Bronchial epithelial cell (primary cell): ENCODE data around the gene NFATC3. TPM values are rescaled to one million over a fixed set of nuclear protein-coding genes. Genes with fewer than 3 reads are reported as not detected.

Source experiments
- DNase-seq: peaks from one replicate; pipeline ENCODE4 v3.0.0-alpha.2; 2010; ENCODE audit warnings: low read depth
- FAIRE-seq: peaks from 2 replicates; lab custom pipeline; 2011; peaks lifted over from hg19 to GRCh38; lab: Jason Lieb, UNC
- H3K27me3 ChIP-seq: 2 replicates; pipeline ENCODE4 v1.5.1; 2011; ENCODE audit warnings: low read length; ENCODE audit not compliant: control insufficient read depth, insufficient read depth
- H3K36me3 ChIP-seq: 2 replicates; pipeline ENCODE4 v1.5.1; 2011; ENCODE audit warnings: low read length; ENCODE audit not compliant: control insufficient read depth, insufficient read depth
- H3K4me3 ChIP-seq: 2 replicates; pipeline ENCODE4 v1.5.1; 2011; ENCODE audit warnings: mild to moderate bottlenecking, low read depth, low read length, control low read depth
- total RNA-seq: library from RNA; depleted of rRNA; stranded (reverse); fragments of >200 nt; gene quantifications from 2 replicates; pipeline ENCODE4 v1.2.1, GENCODE V29; 2014
- TF ChIP-seq, protein P1 (sequence below): IDR thresholded peaks from 2 replicates; pipeline ENCODE4 v1.5.1; 2011; ENCODE audit warnings: mild to moderate bottlenecking, moderate library complexity, low read length, control low read depth, inconsistent platforms; ENCODE audit not compliant: insufficient read depth, severe bottlenecking

Gene NFATC3
- total RNA-seq, 1 donor from 2014 or later: 5.8 TPM

- no peak overlapping the region for H3K4me3 ChIP-seq
- TF ChIP-seq, protein P1, sequence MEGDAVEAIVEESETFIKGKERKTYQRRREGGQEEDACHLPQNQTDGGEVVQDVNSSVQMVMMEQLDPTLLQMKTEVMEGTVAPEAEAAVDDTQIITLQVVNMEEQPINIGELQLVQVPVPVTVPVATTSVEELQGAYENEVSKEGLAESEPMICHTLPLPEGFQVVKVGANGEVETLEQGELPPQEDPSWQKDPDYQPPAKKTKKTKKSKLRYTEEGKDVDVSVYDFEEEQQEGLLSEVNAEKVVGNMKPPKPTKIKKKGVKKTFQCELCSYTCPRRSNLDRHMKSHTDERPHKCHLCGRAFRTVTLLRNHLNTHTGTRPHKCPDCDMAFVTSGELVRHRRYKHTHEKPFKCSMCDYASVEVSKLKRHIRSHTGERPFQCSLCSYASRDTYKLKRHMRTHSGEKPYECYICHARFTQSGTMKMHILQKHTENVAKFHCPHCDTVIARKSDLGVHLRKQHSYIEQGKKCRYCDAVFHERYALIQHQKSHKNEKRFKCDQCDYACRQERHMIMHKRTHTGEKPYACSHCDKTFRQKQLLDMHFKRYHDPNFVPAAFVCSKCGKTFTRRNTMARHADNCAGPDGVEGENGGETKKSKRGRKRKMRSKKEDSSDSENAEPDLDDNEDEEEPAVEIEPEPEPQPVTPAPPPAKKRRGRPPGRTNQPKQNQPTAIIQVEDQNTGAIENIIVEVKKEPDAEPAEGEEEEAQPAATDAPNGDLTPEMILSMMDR: no peak
- peaks cover 4% of the 10 kb centered on the region for H3K36me3 ChIP-seq
- FAIRE-seq: no peak
- peak; percentile 29 for DNase-seq
- no peaks in the 10 kb centered on the region for H3K27me3 ChIP-seq
These were observed 188.3 kb downstream of the NFATC3 start for GRCh38 chr16:68273459-68273858.

- FAIRE-seq (no peak), DNase-seq (peak; percentile 59)
- TF ChIP-seq, protein P1: no peak
- H3K27me3 ChIP-seq: no peaks in the 10 kb centered on the region
- no peak overlapping the region for H3K4me3 ChIP-seq
- peaks cover 4% of the 10 kb centered on the region for H3K36me3 ChIP-seq
These were observed 188.7 kb downstream of the NFATC3 start for GRCh38 chr16:68273896-68274295.

- no peaks in the 10 kb centered on the region for H3K27me3 ChIP-seq
- peaks cover 4% of the 10 kb centered on the region for H3K36me3 ChIP-seq
- no peak for FAIRE-seq
- TF ChIP-seq, protein P1: no peak
- no peak for DNase-seq
- no peak overlapping the region for H3K4me3 ChIP-seq
These were observed 189.3 kb downstream of the NFATC3 start for GRCh38 chr16:68274441-68274840.

DNA sequence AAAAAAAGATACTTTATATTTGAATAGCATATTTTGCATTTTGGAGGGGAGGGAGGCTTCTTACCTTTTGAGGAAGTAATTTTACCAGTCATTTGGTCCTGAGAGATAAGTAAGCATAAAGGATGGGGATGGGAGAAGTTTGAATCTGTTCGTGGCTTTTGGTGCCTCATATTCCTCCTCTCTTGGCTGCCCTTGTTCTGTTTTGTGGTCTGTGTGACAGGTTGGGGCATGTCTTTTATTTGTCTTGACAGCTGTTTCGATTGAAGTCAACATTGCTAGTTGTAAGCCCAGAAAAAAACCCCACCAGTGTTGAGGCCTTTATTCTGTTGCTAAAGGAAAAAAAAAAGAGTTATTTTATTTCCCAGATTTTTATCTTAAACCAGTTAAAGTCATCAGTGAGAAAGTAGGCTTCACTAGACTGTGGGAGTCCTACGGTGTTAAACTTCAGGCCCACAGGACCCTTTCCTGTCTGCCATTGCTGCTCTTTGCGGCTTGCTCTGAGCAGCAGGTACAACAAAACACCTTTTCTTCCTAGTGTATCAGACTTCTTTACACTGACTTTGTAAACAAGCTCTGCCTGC, 190.5 kb downstream of the NFATC3 start:
- H3K4me3 ChIP-seq: no peak overlapping the region
- TF ChIP-seq, protein P1: no peak
- H3K27me3 ChIP-seq: no peaks in the 10 kb centered on the region
- H3K36me3 ChIP-seq: peaks cover 4% of the 10 kb centered on the region
- FAIRE-seq: no peak
- DNase-seq: peak; percentile 88

- no peak for DNase-seq
- Histone ChIP-seq H3K36me3 (peaks cover 4% of the 10 kb centered on the region), H3K4me3 (no peak overlapping the region), H3K27me3 (no peaks in the 10 kb centered on the region)
- FAIRE-seq: no peak
- TF ChIP-seq, protein P1: no peak
These were observed 191.1 kb downstream of the NFATC3 start for GRCh38 chr16:68276223-68276622.

Other genes with a start within 250 kb of the NFATC3 start
- gene THAP11, start 243.1 kb upstream of the NFATC3 start, total RNA-seq: 22.1 and 34.2 TPM in 2 replicates
- 42.6 and 98.6 TPM in 2 replicates for gene NUTF2, start 238.4 kb upstream of the NFATC3 start, total RNA-seq
- 10.3 and 10.9 TPM in 2 replicates for gene CENPT, start 237.7 kb upstream of the NFATC3 start, total RNA-seq
- 26.9 and 35.6 TPM in 2 replicates for gene EDC4, start 212.3 kb upstream of the NFATC3 start, total RNA-seq
- gene NRN1L, start 200.5 kb upstream of the NFATC3 start, total RNA-seq: not detected in 2 replicates
- gene PSKH1, start 192.1 kb upstream of the NFATC3 start, total RNA-seq: 13.2 and 15.5 TPM in 2 replicates
- 0.26 TPM in 2 replicates for gene CTRL, start 153.5 kb upstream of the NFATC3 start, total RNA-seq
- gene PSMB10, start 148.5 kb upstream of the NFATC3 start, total RNA-seq: 16.3 and 23.7 TPM in 2 replicates
- gene LCAT, start 141.2 kb upstream of the NFATC3 start, total RNA-seq: 1.6 and 1.7 TPM in 2 replicates
- gene SLC12A4, start 116.7 kb upstream of the NFATC3 start, total RNA-seq: 20.5 and 35.2 TPM in 2 replicates
- not detected in 2 replicates for gene DPEP3, start 104.9 kb upstream of the NFATC3 start, total RNA-seq
- gene DPEP2, start 85.9 kb upstream of the NFATC3 start, total RNA-seq: not detected in 2 replicates
- not detected in 2 replicates for gene DPEP2NB, start 69.5 kb upstream of the NFATC3 start, total RNA-seq
- 10.9 and 16.3 TPM in 2 replicates for gene DDX28, start 62.1 kb upstream of the NFATC3 start, total RNA-seq
- 23.7 and 24.1 TPM in 2 replicates for gene DUS2, start 62.1 kb upstream of the NFATC3 start, total RNA-seq
- gene ESRP2, start 150.8 kb downstream of the NFATC3 start, total RNA-seq: 49.0 and 95.2 TPM in 2 replicates
- gene PLA2G15, start 160.0 kb downstream of the NFATC3 start, total RNA-seq: 8.2 and 9.2 TPM in 2 replicates
- gene SLC7A6, start 179.2 kb downstream of the NFATC3 start, total RNA-seq: 9.1 and 19.7 TPM in 2 replicates
- gene SLC7A6OS, start 225.6 kb downstream of the NFATC3 start, total RNA-seq: 17.4 and 19.3 TPM in 2 replicates
- 23.9 and 36.9 TPM in 2 replicates for gene PRMT7, start 225.6 kb downstream of the NFATC3 start, total RNA-seq